Measurements from ENCODE around the gene SLC9A3.

Gene SLC9A3

DNA sequence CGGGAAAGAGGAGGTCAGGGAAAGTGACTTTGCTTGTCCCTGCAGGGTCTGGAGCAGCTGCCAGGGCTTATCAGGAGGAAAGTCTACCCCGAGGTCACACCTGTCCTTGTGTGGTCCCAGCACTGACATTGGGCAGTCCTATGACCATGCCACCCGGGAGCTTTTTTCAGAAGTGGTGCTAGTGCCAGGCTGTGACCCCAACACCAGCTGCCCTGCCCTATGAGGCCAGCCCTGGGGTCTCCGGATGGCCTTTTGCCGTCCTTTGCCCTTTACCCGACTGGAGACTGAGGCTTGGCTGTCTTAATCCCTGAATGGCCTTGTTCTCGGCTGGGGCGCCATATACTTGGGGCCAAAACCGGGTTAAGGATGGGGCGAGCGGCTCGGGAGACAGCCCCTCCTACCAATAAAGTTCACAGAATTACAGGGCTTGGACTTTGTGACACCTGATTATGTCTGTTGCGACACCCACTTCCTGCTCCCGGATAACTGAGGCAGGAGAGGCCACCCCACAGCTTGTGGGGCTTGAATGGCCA lies 22.2 kb upstream of the SLC9A3 start:
- ChIA-PET POLR2A (no interaction called here), CTCF (no interaction called here)

GRCh38 chr5:545641-546375 lies 21.6 kb upstream of the SLC9A3 start:
- H3K27me3 ChIP-seq (replicated peaks in 2 of 5; ENCODE audit: control insufficient read depth in 4 of 5, insufficient read depth in 5 of 5, low read length in 4 of 5) = peaks cover 2 to 21% (median 10%) of the 10 kb centered on the region in 5 experiments
- CTCF ChIA-PET = no interaction called here
- POLR2A ChIA-PET = no interaction called here

More for the DNA sequence above, 22.2 kb upstream of the SLC9A3 start:
- WGBS (ENCODE audit: insufficient coverage) = 96% methylated on average over 11 of the region's 14 CpGs
- Histone ChIP-seq H3K4me3 (ENCODE audit: control insufficient read depth in 1 of 7, extremely low read depth in 1 of 7, insufficient read depth in 4 of 7, low read depth in 2 of 7, low read length in 6 of 7) (no peak overlapping the region), H3K9me3 (ENCODE audit: control extremely low read depth in 1 of 5, control insufficient read depth in 4 of 5, insufficient read depth in 2 of 5, low read depth in 1 of 5, low read length in 4 of 5) (peaks cover 0 to 5% (median 4%) of the 10 kb centered on the region in 5 experiments), H3K27me3 (replicated peaks in 2 of 5; ENCODE audit: control insufficient read depth in 4 of 5, insufficient read depth in 5 of 5, low read length in 4 of 5) (peaks cover 2 to 21% (median 10%) of the 10 kb centered on the region in 5 experiments), H3K36me3 (ENCODE audit: control insufficient read depth in 4 of 4, insufficient read depth in 4 of 4, low read length in 3 of 4) (no peaks in the 10 kb centered on the region), H3K4me1 (ENCODE audit: control extremely low read depth in 1 of 4, control insufficient read depth in 4 of 4, insufficient read depth in 4 of 4, low read length in 3 of 4) (peaks cover 0 to 15% (median 13%) of the 10 kb centered on the region in 4 experiments), H3K27ac (ENCODE audit: insufficient read depth in 1 of 2, low read depth in 1 of 2, low read length in 2 of 2, poor library complexity in 1 of 2, severe bottlenecking in 2 of 2) (no peak overlapping the region)
- no peak for DNase-seq

DNA sequence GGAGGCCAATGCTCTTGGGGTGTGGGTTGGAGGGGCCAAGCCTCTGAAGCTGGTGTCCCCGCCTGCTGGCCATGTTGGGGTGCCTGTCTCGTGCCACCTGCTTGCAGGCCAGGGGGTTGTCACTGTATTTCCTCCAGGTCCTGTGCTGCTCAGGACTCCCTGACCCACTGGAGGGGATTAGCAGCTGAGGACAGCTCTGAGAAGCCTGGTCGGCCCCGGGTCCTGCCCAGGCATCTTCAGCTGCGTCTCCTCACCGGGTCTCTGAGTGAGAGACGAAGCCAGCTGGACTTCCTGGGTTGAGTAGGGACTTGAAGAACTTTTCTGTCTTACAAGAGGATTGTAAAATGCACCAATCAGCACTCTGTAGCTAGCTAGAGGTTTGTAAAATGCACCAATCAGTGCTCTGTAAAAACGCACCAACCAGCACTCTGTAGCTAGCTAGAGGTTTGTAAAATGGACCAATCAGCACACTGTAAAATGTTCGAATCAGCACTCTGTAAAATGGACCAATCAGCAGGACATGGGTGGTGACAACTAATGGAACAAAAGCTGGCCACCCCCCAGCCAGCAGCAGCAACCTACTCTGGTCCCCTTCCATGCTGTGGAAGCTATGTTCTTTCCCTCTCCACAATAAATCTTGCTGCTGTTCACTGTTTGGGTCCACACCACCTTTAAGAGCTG lies 20.6 kb upstream of the SLC9A3 start:
- 96% methylated on average over 8 of the region's 9 CpGs for WGBS (ENCODE audit: insufficient coverage)
- Histone ChIP-seq H3K4me1 (ENCODE audit: control extremely low read depth in 1 of 4, control insufficient read depth in 4 of 4, insufficient read depth in 4 of 4, low read length in 3 of 4) (peaks cover 0 to 15% (median 13%) of the 10 kb centered on the region in 4 experiments), H3K27ac (ENCODE audit: insufficient read depth in 1 of 2, low read depth in 1 of 2, low read length in 2 of 2, poor library complexity in 1 of 2, severe bottlenecking in 2 of 2) (no peak overlapping the region), H3K36me3 (ENCODE audit: control insufficient read depth in 4 of 4, insufficient read depth in 4 of 4, low read length in 3 of 4) (no peaks in the 10 kb centered on the region), H3K27me3 (replicated peaks in 2 of 5; ENCODE audit: control insufficient read depth in 4 of 5, insufficient read depth in 5 of 5, low read length in 4 of 5) (peaks cover 2 to 31% (median 10%) of the 10 kb centered on the region in 5 experiments), H3K4me3 (ENCODE audit: control insufficient read depth in 1 of 7, extremely low read depth in 1 of 7, insufficient read depth in 4 of 7, low read depth in 2 of 7, low read length in 6 of 7) (no peak overlapping the region), H3K9me3 (ENCODE audit: control extremely low read depth in 1 of 5, control insufficient read depth in 4 of 5, insufficient read depth in 2 of 5, low read depth in 1 of 5, low read length in 4 of 5) (no peaks in the 10 kb centered on the region)
- POLR2A ChIA-PET = no interaction called here
- CTCF ChIA-PET = interaction anchor here (1.1 kb wide), 2 partner anchors 67 to 99 kb away, joined by 3 to 4 read pairs; no protein-coding TSS in a partner anchor
- DNase-seq = no peak

More at GRCh38 chr5:545641-546375, 21.6 kb upstream of the SLC9A3 start:
- WGBS (ENCODE audit: insufficient coverage) = 95% methylated on average over 12 of the region's 12 CpGs
- peaks cover 0 to 4% (median 3%) of the 10 kb centered on the region in 5 experiments for H3K9me3 ChIP-seq (ENCODE audit: control extremely low read depth in 1 of 5, control insufficient read depth in 4 of 5, insufficient read depth in 2 of 5, low read depth in 1 of 5, low read length in 4 of 5)
- H3K36me3 ChIP-seq (ENCODE audit: control insufficient read depth in 4 of 4, insufficient read depth in 4 of 4, low read length in 3 of 4) = no peaks in the 10 kb centered on the region
- H3K4me1 ChIP-seq (ENCODE audit: control extremely low read depth in 1 of 4, control insufficient read depth in 4 of 4, insufficient read depth in 4 of 4, low read length in 3 of 4) = peaks cover 0 to 15% (median 13%) of the 10 kb centered on the region in 4 experiments
- no peak overlapping the region for H3K27ac ChIP-seq (ENCODE audit: insufficient read depth in 1 of 2, low read depth in 1 of 2, low read length in 2 of 2, poor library complexity in 1 of 2, severe bottlenecking in 2 of 2)
- no peak overlapping the region for H3K4me3 ChIP-seq (ENCODE audit: control insufficient read depth in 1 of 7, extremely low read depth in 1 of 7, insufficient read depth in 4 of 7, low read depth in 2 of 7, low read length in 6 of 7)
- no peak for DNase-seq

GRCh38 chr5:543755-544674 lies 19.8 kb upstream of the SLC9A3 start:
- H3K9me3 ChIP-seq (ENCODE audit: control extremely low read depth in 1 of 5, control insufficient read depth in 4 of 5, insufficient read depth in 2 of 5, low read depth in 1 of 5, low read length in 4 of 5) = no peaks in the 10 kb centered on the region
- H3K4me1 ChIP-seq (ENCODE audit: control extremely low read depth in 1 of 4, control insufficient read depth in 4 of 4, insufficient read depth in 4 of 4, low read length in 3 of 4) = peaks cover 0 to 15% (median 13%) of the 10 kb centered on the region in 4 experiments
- no peaks in the 10 kb centered on the region for H3K36me3 ChIP-seq (ENCODE audit: control insufficient read depth in 4 of 4, insufficient read depth in 4 of 4, low read length in 3 of 4)
- H3K27ac ChIP-seq (ENCODE audit: insufficient read depth in 1 of 2, low read depth in 1 of 2, low read length in 2 of 2, poor library complexity in 1 of 2, severe bottlenecking in 2 of 2) = no peak overlapping the region
- peak; percentile 69 to 90 (median 85) for DNase-seq
- CTCF ChIA-PET = interaction anchor here (0.6 to 1.1 kb wide), 3 partner anchors 68 to 98 kb away, joined by 3 to 4 read pairs (median 3); no protein-coding TSS in a partner anchor
- POLR2A ChIA-PET = no interaction called here
- peaks cover 2 to 39% (median 10%) of the 10 kb centered on the region in 5 experiments for H3K27me3 ChIP-seq (replicated peaks in 2 of 5; ENCODE audit: control insufficient read depth in 4 of 5, insufficient read depth in 5 of 5, low read length in 4 of 5)
- 24% methylated on average over 28 of the region's 30 CpGs for WGBS (ENCODE audit: insufficient coverage)
- H3K4me3 ChIP-seq (ENCODE audit: control insufficient read depth in 1 of 7, extremely low read depth in 1 of 7, insufficient read depth in 4 of 7, low read depth in 2 of 7, low read length in 6 of 7) = peak overlapping the region in 1 of 7 experiments; percentile 13

DNA sequence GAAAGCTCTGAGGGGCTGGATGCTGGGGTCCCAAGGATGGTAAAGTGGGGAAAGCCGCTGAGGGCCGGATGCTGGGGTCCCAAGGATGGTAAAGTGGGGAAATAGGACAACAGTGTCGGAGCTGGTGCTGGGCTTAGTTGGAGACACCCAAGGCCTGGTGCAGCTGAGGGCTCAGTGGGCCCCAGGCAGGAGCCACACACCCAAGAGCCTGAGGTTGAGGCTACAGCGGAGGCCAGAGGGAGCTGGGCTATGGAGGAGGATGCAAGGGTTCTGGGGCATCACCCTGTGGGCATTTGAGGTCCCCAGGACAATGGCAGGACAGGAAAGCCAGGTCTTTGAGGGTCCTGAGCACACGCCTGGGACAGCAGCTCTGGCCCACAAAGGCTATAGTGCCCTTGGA lies 19.1 kb upstream of the SLC9A3 start:
- Histone ChIP-seq H3K9me3 (ENCODE audit: control extremely low read depth in 1 of 5, control insufficient read depth in 4 of 5, insufficient read depth in 2 of 5, low read depth in 1 of 5, low read length in 4 of 5) (no peaks in the 10 kb centered on the region), H3K36me3 (ENCODE audit: control insufficient read depth in 4 of 4, insufficient read depth in 4 of 4, low read length in 3 of 4) (no peaks in the 10 kb centered on the region), H3K27me3 (replicated peaks in 2 of 5; ENCODE audit: control insufficient read depth in 4 of 5, insufficient read depth in 5 of 5, low read length in 4 of 5) (peaks cover 0 to 46% (median 11%) of the 10 kb centered on the region in 5 experiments), H3K4me3 (ENCODE audit: control insufficient read depth in 1 of 7, extremely low read depth in 1 of 7, insufficient read depth in 4 of 7, low read depth in 2 of 7, low read length in 6 of 7) (no peak overlapping the region), H3K4me1 (ENCODE audit: control extremely low read depth in 1 of 4, control insufficient read depth in 4 of 4, insufficient read depth in 4 of 4, low read length in 3 of 4) (peaks cover 0 to 15% (median 13%) of the 10 kb centered on the region in 4 experiments), H3K27ac (ENCODE audit: insufficient read depth in 1 of 2, low read depth in 1 of 2, low read length in 2 of 2, poor library complexity in 1 of 2, severe bottlenecking in 2 of 2) (no peak overlapping the region)
- DNase-seq = no peak
- ChIA-PET CTCF (interaction anchor here (0.6 kb wide), 1 partner anchor 82 kb away, joined by 3 read pairs; no protein-coding TSS in a partner anchor), POLR2A (no interaction called here)
- WGBS (ENCODE audit: insufficient coverage) = 90% methylated on average over 4 of the region's 5 CpGs
